Neural cell (in vitro differentiated cells): Measurements from ENCODE around the gene MYRF. TPM values are rescaled to one million over a fixed set of nuclear protein-coding genes. Genes with fewer than 3 reads are reported as not detected.

Experiments used
- H2AFZ ChIP-seq: fragments of 200-600, 300-800 bp; sonication (generic), shearing (Covaris generic); 2 replicates; pipeline ENCODE4 v1.6.0; 2014; ENCODE audit warnings: low read depth, mild to moderate bottlenecking, antibody characterized with exemption, low read length, moderate library complexity
- H3F3A ChIP-seq: fragments of 200-600 bp; shearing (Covaris generic); 2 replicates; pipeline ENCODE4 v1.6.1; 2016; ENCODE audit warnings: mild to moderate bottlenecking, moderate library complexity, mixed read lengths, antibody characterized with exemption, low read length; ENCODE audit not compliant: insufficient read depth, poor library complexity, severe bottlenecking
- H3K27ac ChIP-seq: fragments of 200-600, 300-800 bp; sonication (generic), shearing (Covaris generic); 2 replicates; pipeline ENCODE4 v1.5.1; 2014; ENCODE audit warnings: mild to moderate bottlenecking, low read length, moderate library complexity
- H3K27me3 ChIP-seq: fragments of 300-800, 200-600 bp; sonication (generic), shearing (Covaris generic); 2 replicates; pipeline ENCODE4 v1.6.0; 2014; ENCODE audit warnings: mild to moderate bottlenecking, low read depth, low read length, moderate library complexity; ENCODE audit not compliant: insufficient read depth
- H3K36me3 ChIP-seq: fragments of 300-800, 200-600 bp; sonication (generic), shearing (Covaris generic); 2 replicates; pipeline ENCODE4 v1.5.1; 2014; ENCODE audit warnings: mild to moderate bottlenecking, antibody characterized with exemption, low read length, moderate library complexity; ENCODE audit not compliant: insufficient read depth
- H3K4me2 ChIP-seq: fragments of 300-800, 200-600 bp; sonication (generic), shearing (Covaris generic); 2 replicates; pipeline ENCODE4 v1.6.0; 2014; ENCODE audit warnings: mild to moderate bottlenecking, low read length
- H3K4me3 ChIP-seq: fragments of 300-800, 200-600 bp; sonication (generic), shearing (Covaris generic); 2 replicates; pipeline ENCODE4 v1.5.1; 2014; ENCODE audit warnings: mild to moderate bottlenecking, low read length, moderate library complexity
- H3K79me2 ChIP-seq: fragments of 200-600 bp; shearing (Covaris generic); replicated peaks from 2 replicates; pipeline ENCODE4 v1.6.0; 2014; ENCODE audit warnings: mild to moderate bottlenecking, low read length, moderate library complexity; ENCODE audit not compliant: insufficient read depth
- H3K9ac ChIP-seq: fragments of 300-800, 200-600 bp; sonication (generic), shearing (Covaris generic); 2 replicates; pipeline ENCODE4 v1.6.1; 2016; ENCODE audit warnings: mild to moderate bottlenecking, low read length, mixed read lengths
- H3K9me2 ChIP-seq: fragments of 200-600 bp; shearing (Covaris generic); 2 replicates; pipeline ENCODE4 v1.6.1; 2016; ENCODE audit warnings: mild to moderate bottlenecking, low read length, mixed read lengths; ENCODE audit not compliant: insufficient read depth
- H3K9me3 ChIP-seq: fragments of 200-600, 300-800 bp; sonication (generic), shearing (Covaris generic); 2 replicates; pipeline ENCODE4 v1.6.1; 2016; ENCODE audit warnings: mild to moderate bottlenecking, mixed run types, low read length, moderate library complexity, mixed read lengths
- H4K20me1 ChIP-seq: fragments of 200-600 bp; shearing (Covaris generic); 2 replicates; pipeline ENCODE4 v1.6.1; 2016; ENCODE audit warnings: mild to moderate bottlenecking, mixed run types; ENCODE audit not compliant: insufficient read depth
- EP300 ChIP-seq: fragments of 450-650 bp; conservative IDR thresholded peaks from 2 replicates; pipeline ENCODE4 v1.6.1; 2014; ENCODE audit warnings: antibody characterized with exemption, mild to moderate bottlenecking, moderate library complexity; ENCODE audit not compliant: poor library complexity, severe bottlenecking
- EZH2 ChIP-seq: fragments of 200-600, 300-800 bp; shearing (Covaris generic), sonication (generic); IDR thresholded peaks from 2 replicates; pipeline ENCODE4 v1.6.1; 2014; ENCODE audit warnings: antibody characterized with exemption, low read length, borderline replicate concordance, mild to moderate bottlenecking; ENCODE audit not compliant: insufficient read depth, poor library complexity, severe bottlenecking
- MXI1 ChIP-seq: fragments of 450-650 bp; conservative IDR thresholded peaks from 2 replicates; pipeline ENCODE4 v1.6.1; 2014; ENCODE audit warnings: antibody characterized with exemption, mild to moderate bottlenecking; ENCODE audit not compliant: poor library complexity, severe bottlenecking
- POLR2AphosphoS5 ChIP-seq: IDR thresholded peaks from 2 replicates; pipeline ENCODE4 v1.6.1; 2012
- RAD21 ChIP-seq: fragments of 450-650 bp; conservative IDR thresholded peaks from 2 replicates; pipeline ENCODE4 v1.6.1; 2014; ENCODE audit warnings: antibody characterized with exemption, mild to moderate bottlenecking, moderate library complexity
- SMC3 ChIP-seq: fragments of 450-650 bp; conservative IDR thresholded peaks from 2 replicates; pipeline ENCODE4 v1.6.1; 2014; ENCODE audit warnings: antibody characterized with exemption, mild to moderate bottlenecking, moderate library complexity; ENCODE audit not compliant: poor library complexity
- TAF1 ChIP-seq: IDR thresholded peaks from 2 replicates; pipeline ENCODE4 v1.6.1; 2012; ENCODE audit warnings: low read depth
- polyA plus RNA-seq: library from polyadenylated mRNA; depleted of rRNA; stranded (reverse); fragments of >200 nt; gene quantifications from 2 replicates; pipeline ENCODE4 v1.2.3, GENCODE V29; 2014
- TF ChIP-seq, protein P1 (sequence below): fragments of 450-650 bp; IDR thresholded peaks from 2 replicates; pipeline ENCODE4 v1.5.1; 2014; ENCODE audit warnings: antibody characterized with exemption, mild to moderate bottlenecking, moderate library complexity; ENCODE audit not compliant: poor library complexity, severe bottlenecking
- TF ChIP-seq, protein P2 (sequence below): IDR thresholded peaks from 2 replicates; pipeline ENCODE4 v1.6.1; 2012; ENCODE audit warnings: borderline replicate concordance

MYRF gene
- polyA plus RNA-seq, 1 donor from 2014 or later = 0.16 TPM

DNA sequence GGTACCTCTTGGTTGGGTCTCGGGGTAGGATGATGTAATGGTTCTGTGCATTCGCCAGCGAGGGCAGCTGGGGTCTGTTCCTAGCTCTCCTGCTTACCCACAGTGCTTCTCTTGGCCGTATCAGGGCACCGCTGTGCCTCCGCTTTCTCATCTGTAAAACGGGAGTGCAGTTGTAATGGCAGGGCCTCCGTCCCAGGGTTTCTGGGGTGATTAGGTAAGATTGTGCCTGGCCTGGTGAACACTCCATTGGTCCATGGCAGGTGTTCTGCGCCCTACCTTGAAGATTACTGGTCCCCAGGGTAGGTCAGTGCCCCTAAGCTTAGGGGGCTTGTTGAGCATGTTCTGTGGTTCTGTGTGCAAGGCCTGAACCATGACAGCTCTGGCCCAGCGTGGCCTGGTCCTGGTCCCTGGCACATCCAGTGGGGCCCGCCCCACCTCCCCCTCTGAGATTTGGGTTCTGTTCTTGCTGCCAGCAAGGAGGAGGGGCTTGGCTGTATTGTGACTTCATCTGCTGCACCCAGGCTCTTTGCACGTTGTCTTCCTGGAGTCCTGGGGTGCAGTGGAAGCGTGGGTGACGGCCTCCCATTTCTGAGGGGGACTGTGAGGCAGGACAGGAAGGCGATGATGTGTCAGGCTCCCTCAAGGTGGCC lies 4.9 kb downstream of the MYRF start:
- Histone ChIP-seq H3K9me2 (no peaks in the 10 kb centered on the region), H3K4me2 (no peak overlapping the region), H2AFZ (no peak overlapping the region), H4K20me1 (no peaks in the 10 kb centered on the region), H3K27me3 (peaks cover 9% of the 10 kb centered on the region), H3K79me2 (no peaks in the 10 kb centered on the region), H3K9ac (no peak overlapping the region), H3K4me3 (no peak overlapping the region), H3K9me3 (no peaks in the 10 kb centered on the region), H3K27ac (no peak overlapping the region), H3K36me3 (no peaks in the 10 kb centered on the region), H3F3A (no peaks in the 10 kb centered on the region)
- TF ChIP-seq EP300 (no peak), EZH2 (no peak), POLR2AphosphoS5 (no peak), MXI1 (no peak), TAF1 (no peak), SMC3 (no peak), RAD21 (no peak)
- TF ChIP-seq, protein P1, sequence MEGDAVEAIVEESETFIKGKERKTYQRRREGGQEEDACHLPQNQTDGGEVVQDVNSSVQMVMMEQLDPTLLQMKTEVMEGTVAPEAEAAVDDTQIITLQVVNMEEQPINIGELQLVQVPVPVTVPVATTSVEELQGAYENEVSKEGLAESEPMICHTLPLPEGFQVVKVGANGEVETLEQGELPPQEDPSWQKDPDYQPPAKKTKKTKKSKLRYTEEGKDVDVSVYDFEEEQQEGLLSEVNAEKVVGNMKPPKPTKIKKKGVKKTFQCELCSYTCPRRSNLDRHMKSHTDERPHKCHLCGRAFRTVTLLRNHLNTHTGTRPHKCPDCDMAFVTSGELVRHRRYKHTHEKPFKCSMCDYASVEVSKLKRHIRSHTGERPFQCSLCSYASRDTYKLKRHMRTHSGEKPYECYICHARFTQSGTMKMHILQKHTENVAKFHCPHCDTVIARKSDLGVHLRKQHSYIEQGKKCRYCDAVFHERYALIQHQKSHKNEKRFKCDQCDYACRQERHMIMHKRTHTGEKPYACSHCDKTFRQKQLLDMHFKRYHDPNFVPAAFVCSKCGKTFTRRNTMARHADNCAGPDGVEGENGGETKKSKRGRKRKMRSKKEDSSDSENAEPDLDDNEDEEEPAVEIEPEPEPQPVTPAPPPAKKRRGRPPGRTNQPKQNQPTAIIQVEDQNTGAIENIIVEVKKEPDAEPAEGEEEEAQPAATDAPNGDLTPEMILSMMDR = no peak
- TF ChIP-seq, protein P2, sequence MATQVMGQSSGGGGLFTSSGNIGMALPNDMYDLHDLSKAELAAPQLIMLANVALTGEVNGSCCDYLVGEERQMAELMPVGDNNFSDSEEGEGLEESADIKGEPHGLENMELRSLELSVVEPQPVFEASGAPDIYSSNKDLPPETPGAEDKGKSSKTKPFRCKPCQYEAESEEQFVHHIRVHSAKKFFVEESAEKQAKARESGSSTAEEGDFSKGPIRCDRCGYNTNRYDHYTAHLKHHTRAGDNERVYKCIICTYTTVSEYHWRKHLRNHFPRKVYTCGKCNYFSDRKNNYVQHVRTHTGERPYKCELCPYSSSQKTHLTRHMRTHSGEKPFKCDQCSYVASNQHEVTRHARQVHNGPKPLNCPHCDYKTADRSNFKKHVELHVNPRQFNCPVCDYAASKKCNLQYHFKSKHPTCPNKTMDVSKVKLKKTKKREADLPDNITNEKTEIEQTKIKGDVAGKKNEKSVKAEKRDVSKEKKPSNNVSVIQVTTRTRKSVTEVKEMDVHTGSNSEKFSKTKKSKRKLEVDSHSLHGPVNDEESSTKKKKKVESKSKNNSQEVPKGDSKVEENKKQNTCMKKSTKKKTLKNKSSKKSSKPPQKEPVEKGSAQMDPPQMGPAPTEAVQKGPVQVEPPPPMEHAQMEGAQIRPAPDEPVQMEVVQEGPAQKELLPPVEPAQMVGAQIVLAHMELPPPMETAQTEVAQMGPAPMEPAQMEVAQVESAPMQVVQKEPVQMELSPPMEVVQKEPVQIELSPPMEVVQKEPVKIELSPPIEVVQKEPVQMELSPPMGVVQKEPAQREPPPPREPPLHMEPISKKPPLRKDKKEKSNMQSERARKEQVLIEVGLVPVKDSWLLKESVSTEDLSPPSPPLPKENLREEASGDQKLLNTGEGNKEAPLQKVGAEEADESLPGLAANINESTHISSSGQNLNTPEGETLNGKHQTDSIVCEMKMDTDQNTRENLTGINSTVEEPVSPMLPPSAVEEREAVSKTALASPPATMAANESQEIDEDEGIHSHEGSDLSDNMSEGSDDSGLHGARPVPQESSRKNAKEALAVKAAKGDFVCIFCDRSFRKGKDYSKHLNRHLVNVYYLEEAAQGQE = no peak

GRCh38 chr11:61760946-61761345 lies 8.5 kb downstream of the MYRF start:
- H3K27ac ChIP-seq = no peak overlapping the region
- H3K4me3 ChIP-seq = no peak overlapping the region

More at GRCh38 chr11:61760946-61761345, 8.5 kb downstream of the MYRF start:
- no peak overlapping the region for H3K9ac ChIP-seq
- H3K36me3 ChIP-seq = no peaks in the 10 kb centered on the region
- H3K79me2 ChIP-seq = no peaks in the 10 kb centered on the region
- H3K27me3 ChIP-seq = no peaks in the 10 kb centered on the region
- H3F3A ChIP-seq = no peaks in the 10 kb centered on the region
- no peak overlapping the region for H2AFZ ChIP-seq
- H3K9me3 ChIP-seq = no peaks in the 10 kb centered on the region
- H4K20me1 ChIP-seq = no peaks in the 10 kb centered on the region
- TF ChIP-seq, protein P2 = no peak
- no peak for TF ChIP-seq TAF1
- no peak for TF ChIP-seq EZH2
- TF ChIP-seq, protein P1 = no peak
- no peak for TF ChIP-seq SMC3
- no peak for TF ChIP-seq RAD21
- no peaks in the 10 kb centered on the region for H3K9me2 ChIP-seq
- H3K4me2 ChIP-seq = no peak overlapping the region
